HepG2 (cell line): ENCODE results near the gene PEAK3. TPM values are rescaled to one million over a fixed set of nuclear protein-coding genes. Genes with fewer than 3 reads are reported as not detected.

ENCODE experiments used
- ATRX ChIP-seq: sonication (generic); formaldehyde crosslinking; IDR thresholded peaks from 2 replicates; pipeline ENCODE4 v1.4.0; 2020; ENCODE audit warnings: missing genetic modification reagents, borderline replicate concordance
- CC2D1A ChIP-seq: sonication (generic); formaldehyde crosslinking; IDR thresholded peaks from 2 replicates; pipeline ENCODE4 v1.8.1; 2023; ENCODE audit warnings: mild to moderate bottlenecking, missing genetic modification reagents
- MYC ChIP-seq: sonication (generic); formaldehyde crosslinking; IDR thresholded peaks from 2 replicates; pipeline ENCODE4 v1.9.0; 2021; ENCODE audit warnings: missing genetic modification reagents, borderline replicate concordance
- PCBP2 ChIP-seq: fragments of 200-400 bp; formaldehyde crosslinking; optimal IDR thresholded peaks from 2 replicates; pipeline ENCODE3; 2018; ENCODE audit warnings: low read length, low read depth; ENCODE audit not compliant: poor library complexity, severe bottlenecking
- PRMT3 ChIP-seq: sonication (generic); formaldehyde crosslinking; IDR thresholded peaks from 2 replicates; pipeline ENCODE4 v1.8.1; 2022; ENCODE audit warnings: low read depth, mild to moderate bottlenecking, moderate library complexity, missing genetic modification reagents, borderline replicate concordance
- SCMH1 ChIP-seq: sonication (generic); formaldehyde crosslinking; IDR thresholded peaks from 2 replicates; pipeline ENCODE4 v1.9.0; 2021; ENCODE audit warnings: missing genetic modification reagents, mild to moderate bottlenecking, borderline replicate concordance
- SMAD1 ChIP-seq: sonication (generic); formaldehyde crosslinking; IDR thresholded peaks from 2 replicates; pipeline ENCODE4 v1.4.0; 2020; ENCODE audit warnings: missing genetic modification reagents, low read depth, mild to moderate bottlenecking, borderline replicate concordance
- STAT6 ChIP-seq: sonication (generic); formaldehyde crosslinking; IDR thresholded peaks from 2 replicates; pipeline ENCODE4 v1.4.0; 2020; ENCODE audit warnings: missing genetic modification reagents, mild to moderate bottlenecking, borderline replicate concordance
- ZBTB34 ChIP-seq: sonication (generic); formaldehyde crosslinking; IDR thresholded peaks from 2 replicates; pipeline ENCODE4 v1.8.0; 2022; ENCODE audit warnings: mild to moderate bottlenecking, missing genetic modification reagents
- ZBTB4 ChIP-seq: sonication (generic); formaldehyde crosslinking; IDR thresholded peaks from 2 replicates; pipeline ENCODE4 v1.4.0; 2020; ENCODE audit warnings: missing genetic modification reagents, mild to moderate bottlenecking, borderline replicate concordance
- ZNF256 ChIP-seq: sonication (generic); formaldehyde crosslinking; conservative IDR thresholded peaks from 2 replicates; pipeline ENCODE4 v1.4.0; 2020; ENCODE audit warnings: missing genetic modification reagents
- ZNF326 ChIP-seq: sonication (generic); formaldehyde crosslinking; IDR thresholded peaks from 2 replicates; pipeline ENCODE4 v1.4.0; 2020; ENCODE audit warnings: missing genetic modification reagents, borderline replicate concordance
- ZNF644 ChIP-seq: IDR thresholded peaks from 2 replicates; pipeline ENCODE4 v1.6.1; 2016; ENCODE audit warnings: low read depth
- polyA plus RNA-seq, 8 experiments: library from polyadenylated mRNA; depleted of rRNA in 3 of 8; stranded (reverse) in 7 of 8; unstranded in 1 of 8; fragments of >200 nt; fragmentation: Illumina TruSeq in 4 of 8; extraction: Trizol in 4 of 8; gene quantifications; 2 replicates each; pipeline versions ENCODE4 v1.2.1 to v1.2.3, GENCODE V29; 2011 to 2016; ENCODE audit warnings: low read depth in 4 of 8, missing spikeins in 1 of 8, mixed read lengths in 1 of 8; ENCODE audit not compliant: insufficient read depth in 1 of 8
- total RNA-seq, 5 experiments: library from RNA; depleted of rRNA; stranded (reverse); fragments of >200 nt; fragmentation: Illumina TruSeq; extraction: Trizol; gene quantifications; 2 replicates each; pipeline ENCODE4 v1.2.3, GENCODE V29; 2016; ENCODE audit warnings: low read depth in 1 of 5
- TF ChIP-seq, protein P1 (sequence below): sonication (generic); formaldehyde crosslinking; conservative IDR thresholded peaks from 2 replicates; pipeline ENCODE4 v1.5.0; 2020; ENCODE audit warnings: missing genetic modification reagents
- TF ChIP-seq, protein P2 (sequence below), 2 experiments: fragments of 450-650 bp in 1 of 2; sonication (generic) in 1 of 2; formaldehyde crosslinking; IDR thresholded peaks; 2 replicates each; pipeline versions ENCODE4 v1.5.0 to v1.8.0; 2020 to 2022; ENCODE audit warnings: mild to moderate bottlenecking in 1 of 2, missing genetic modification reagents in 1 of 2

The PEAK3 gene
- total and polyA plus RNA-seq, 2 of the 13 experiments (the other 11 are each of a cell fraction or from before 2014, with no cell fraction given): not detected

DNA sequence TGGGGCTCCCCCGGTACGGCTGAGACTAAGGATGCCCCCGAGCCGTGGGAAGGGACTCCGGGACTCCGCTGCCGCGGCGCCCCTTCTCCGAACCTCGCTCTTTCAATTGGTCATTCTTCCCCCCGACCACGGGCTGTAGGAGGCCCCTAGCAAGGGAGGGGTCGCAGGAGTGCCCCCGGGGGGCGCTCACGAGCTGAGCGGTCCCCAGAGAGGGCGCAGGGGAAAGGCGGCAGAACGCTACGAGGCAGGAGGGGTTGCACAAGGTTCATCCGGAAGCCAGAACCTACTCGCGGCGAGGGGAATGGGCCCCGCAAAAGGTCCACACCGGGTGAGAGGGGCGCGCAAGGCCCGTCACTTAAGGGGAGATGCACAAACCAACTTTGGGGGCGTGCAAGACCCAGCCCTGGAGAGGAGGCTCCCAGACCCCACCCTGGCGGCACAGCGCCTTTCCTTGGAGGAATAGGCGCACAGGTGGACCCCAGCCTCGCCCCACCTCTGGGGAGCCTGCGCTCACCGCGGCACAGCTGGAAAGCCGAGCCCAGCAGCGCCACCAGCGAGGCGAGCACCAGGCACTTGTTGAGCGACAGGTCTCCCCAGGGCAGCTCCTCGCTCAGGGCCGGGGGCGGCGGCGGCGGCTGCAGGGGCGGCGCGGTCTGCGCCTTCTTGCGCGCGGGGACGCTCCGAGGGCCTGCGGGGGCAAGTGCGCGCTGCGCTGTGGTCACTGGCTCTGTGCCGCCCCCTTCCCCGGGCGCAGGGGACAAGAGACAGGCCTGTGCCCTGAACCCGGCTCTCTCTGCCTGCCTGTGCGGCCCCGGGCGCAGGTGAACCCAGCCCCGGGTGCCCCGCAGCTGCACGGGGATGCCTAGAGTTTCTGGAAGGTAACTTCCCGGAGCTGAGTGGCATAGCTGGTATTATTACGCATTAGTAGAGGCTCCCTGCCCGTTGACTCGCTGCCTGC, 28.6 kb downstream of the PEAK3 start (continued):
- no peak for TF ChIP-seq ZNF644 (CRISPR knock-in tag)
- TF ChIP-seq ATRX (CRISPR knock-in tag): no peak
- no peak for TF ChIP-seq PCBP2
- TF ChIP-seq SCMH1 (CRISPR knock-in tag): no peak
- TF ChIP-seq MYC (CRISPR knock-in tag): peak; percentile 60; the same call in 1 of the 2 replicates
- no peak for TF ChIP-seq ZNF326
- TF ChIP-seq, protein P1, sequence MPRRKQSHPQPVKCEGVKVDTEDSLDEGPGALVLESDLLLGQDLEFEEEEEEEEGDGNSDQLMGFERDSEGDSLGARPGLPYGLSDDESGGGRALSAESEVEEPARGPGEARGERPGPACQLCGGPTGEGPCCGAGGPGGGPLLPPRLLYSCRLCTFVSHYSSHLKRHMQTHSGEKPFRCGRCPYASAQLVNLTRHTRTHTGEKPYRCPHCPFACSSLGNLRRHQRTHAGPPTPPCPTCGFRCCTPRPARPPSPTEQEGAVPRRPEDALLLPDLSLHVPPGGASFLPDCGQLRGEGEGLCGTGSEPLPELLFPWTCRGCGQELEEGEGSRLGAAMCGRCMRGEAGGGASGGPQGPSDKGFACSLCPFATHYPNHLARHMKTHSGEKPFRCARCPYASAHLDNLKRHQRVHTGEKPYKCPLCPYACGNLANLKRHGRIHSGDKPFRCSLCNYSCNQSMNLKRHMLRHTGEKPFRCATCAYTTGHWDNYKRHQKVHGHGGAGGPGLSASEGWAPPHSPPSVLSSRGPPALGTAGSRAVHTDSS: no peak
- TF ChIP-seq ZBTB4 (CRISPR knock-in tag): peak; percentile 63; the same call in 1 of the 2 replicates
- TF ChIP-seq PRMT3 (CRISPR knock-in tag): no peak
- no peak for TF ChIP-seq SMAD1
- no peak for TF ChIP-seq ZNF256 (CRISPR knock-in tag)
- TF ChIP-seq CC2D1A (CRISPR knock-in tag): 0 out of 2 replicates have a peak, but pooled peaks have one; percentile 33
- no peak for TF ChIP-seq STAT6 (CRISPR knock-in tag)
- TF ChIP-seq ZBTB34 (CRISPR knock-in tag): no peak
- TF ChIP-seq, protein P2, sequence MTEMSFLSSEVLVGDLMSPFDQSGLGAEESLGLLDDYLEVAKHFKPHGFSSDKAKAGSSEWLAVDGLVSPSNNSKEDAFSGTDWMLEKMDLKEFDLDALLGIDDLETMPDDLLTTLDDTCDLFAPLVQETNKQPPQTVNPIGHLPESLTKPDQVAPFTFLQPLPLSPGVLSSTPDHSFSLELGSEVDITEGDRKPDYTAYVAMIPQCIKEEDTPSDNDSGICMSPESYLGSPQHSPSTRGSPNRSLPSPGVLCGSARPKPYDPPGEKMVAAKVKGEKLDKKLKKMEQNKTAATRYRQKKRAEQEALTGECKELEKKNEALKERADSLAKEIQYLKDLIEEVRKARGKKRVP (CRISPR knock-in tag; IDR thresholded peaks at IDR 0.05): no peak
